ENCODE results near the gene P3H3.

The P3H3 gene

GRCh38 chr12:6827982-6828780 is at the start of gene P3H3:
TSS of gene P3H3 (plus strand) at chr12:6828407. CDS start at chr12:6828441, 34 bp downstream.
- no peak for DNase-seq

- DNase-seq = peak; percentile 81 to 84
Measured at GRCh38 chr12:6778574-6779550, 49.3 kb upstream of the P3H3 start.

- DNase-seq = no peak
Measured at GRCh38 chr12:6779708-6780432, 48.3 kb upstream of the P3H3 start.

- peak in 1 of 2 experiments; percentile 52 for DNase-seq
Measured at GRCh38 chr12:6780573-6780972, 47.6 kb upstream of the P3H3 start.

GRCh38 chr12:6782119-6782518 is 46.1 kb upstream of the P3H3 start:
- no peak for DNase-seq

- DNase-seq = no peak
Measured at GRCh38 chr12:6782850-6783566, 45.2 kb upstream of the P3H3 start.

GRCh38 chr12:6783828-6784227 is 44.4 kb upstream of the P3H3 start:
- no peak for DNase-seq

GRCh38 chr12:6784296-6784695 is 43.9 kb upstream of the P3H3 start:
- DNase-seq = no peak

- DNase-seq = no peak
Measured at GRCh38 chr12:6784761-6785160, 43.4 kb upstream of the P3H3 start.

- DNase-seq = no peak
Measured at GRCh38 chr12:6786416-6787094, 41.7 kb upstream of the P3H3 start.

- DNase-seq = no peak
Measured at GRCh38 chr12:6787309-6787708, 40.9 kb upstream of the P3H3 start.

GRCh38 chr12:6788972-6789924 is 39.0 kb upstream of the P3H3 start, which contains the start of gene CD4:
TSS of gene CD4 (plus strand) at chr12:6789528. CDS start at chr12:6800139, 10,611 bp downstream.
- DNase-seq = peak; percentile 64 to 69

GRCh38 chr12:6790496-6791150 is 37.6 kb upstream of the P3H3 start:
- peak in 1 of 2 experiments; percentile 31 for DNase-seq

GRCh38 chr12:6791931-6792520 is 36.2 kb upstream of the P3H3 start:
- DNase-seq = no peak

GRCh38 chr12:6792522-6793201 is 35.5 kb upstream of the P3H3 start:
- DNase-seq = no peak

GRCh38 chr12:6795088-6795487 is 33.1 kb upstream of the P3H3 start:
- no peak for DNase-seq

- DNase-seq = no peak
Measured at GRCh38 chr12:6796576-6796975, 31.6 kb upstream of the P3H3 start.

GRCh38 chr12:6799147-6799546 is 29.1 kb upstream of the P3H3 start:
- no peak for DNase-seq

- DNase-seq = no peak
Measured at GRCh38 chr12:6807170-6807569, 21.0 kb upstream of the P3H3 start.

Measured in stimulated activated CD4-positive, alpha-beta T cell treated with anti-CD3 and anti-CD28 coated beads, Interleukin-4, amount 100 ng/mL, for 4 hours (primary cell).